SU-DHL-6 (cell line): Measurements from ENCODE around the gene UNC119B.

Source experiments
- CTCF ChIP-seq: fragments of 200-600 bp; sonication (generic); IDR thresholded peaks from one replicate; pipeline ENCODE4 v1.5.1; 2017; ENCODE audit warnings: antibody characterized with exemption, mild to moderate bottlenecking, low read length, moderate library complexity; ENCODE audit not compliant: insufficient read depth, poor library complexity, severe bottlenecking
- EZH2phosphoT487 ChIP-seq: fragments of 200-600 bp; sonication (generic), shearing (Covaris generic); conservative IDR thresholded peaks from 2 replicates; pipeline ENCODE4 v1.6.1; 2018; ENCODE audit warnings: mild to moderate bottlenecking, antibody characterized with exemption, low read length, moderate library complexity, mixed read lengths

DNA sequence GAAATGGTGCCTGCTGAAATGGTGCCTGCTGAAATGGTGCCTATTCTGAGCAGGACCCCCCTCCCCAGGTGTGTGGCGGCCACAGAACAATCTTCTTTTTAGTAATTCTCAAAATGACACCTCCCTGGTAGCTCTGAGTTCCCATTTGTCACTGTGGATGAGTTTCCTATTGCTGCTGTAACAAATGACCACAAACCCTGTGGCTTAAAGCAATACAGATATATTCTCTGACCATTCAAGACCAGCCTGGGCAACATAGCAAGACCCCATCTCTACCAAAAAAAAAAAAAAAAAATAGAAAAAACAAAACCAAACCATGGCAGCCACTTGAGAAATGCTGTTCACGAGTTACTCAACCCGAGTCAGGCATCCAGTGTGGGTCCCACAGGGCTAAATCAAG is 23.3 kb downstream of the UNC119B start:
- TF ChIP-seq EZH2phosphoT487, result no peak
- no peak for TF ChIP-seq CTCF
